ENCODE results near the gene CA10.

DNA sequence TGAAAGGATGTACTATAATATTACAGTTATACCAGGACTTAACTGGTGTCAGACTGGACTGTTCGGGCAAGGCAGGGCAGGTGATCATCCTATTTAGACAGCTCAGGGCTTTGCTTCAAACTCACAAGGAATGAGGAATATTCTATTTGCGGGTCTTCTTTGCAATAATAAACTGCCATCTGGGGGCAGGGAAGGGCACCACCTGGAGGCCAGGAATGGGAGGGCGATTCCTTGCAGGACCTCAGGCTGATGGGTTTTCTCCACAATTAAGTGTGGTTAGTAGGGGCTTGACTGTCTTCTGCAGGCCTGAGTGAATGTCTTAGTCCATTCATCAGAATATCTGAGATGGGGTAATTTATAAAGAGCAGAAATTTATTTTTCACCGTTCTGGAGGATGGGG lies 424.1 kb downstream of the CA10 start:
- TF ChIP-seq SUZ12 (IDR thresholded peaks at IDR 0.05; ENCODE audit: extremely low read depth, insufficient read depth, insufficient read length) (no peak), YY1 (IDR thresholded peaks at IDR 0.05; ENCODE audit: insufficient read depth, insufficient read length) (no peak), ZNF274 (IDR thresholded peaks at IDR 0.05; ENCODE audit: low read depth, low read length) (no peak)
